ENCODE results near the gene SNRPD2.

GRCh38 chr19:45739498-45740439 is 48.0 kb upstream of the SNRPD2 start:
- TF ChIP-seq CSRNP3 (CRISPR knock-in tag; IDR thresholded peaks at IDR 0.05) (no peak), ARNTL (CRISPR knock-in tag; IDR thresholded peaks at IDR 0.05; ENCODE audit: borderline replicate concordance, low read depth) (no peak), RARB (CRISPR knock-in tag; IDR thresholded peaks at IDR 0.05) (no peak), CREB5 (CRISPR knock-in tag; IDR thresholded peaks at IDR 0.05; ENCODE audit: low read depth) (no peak), TSHZ2 (CRISPR knock-in tag; IDR thresholded peaks at IDR 0.05) (no peak), ZFP3 (CRISPR knock-in tag; IDR thresholded peaks at IDR 0.05) (no peak), ZNF70 (CRISPR knock-in tag; IDR thresholded peaks at IDR 0.05) (no peak), ZFP30 (CRISPR knock-in tag; IDR thresholded peaks at IDR 0.05) (no peak), ISL1 (CRISPR knock-in tag; IDR thresholded peaks at IDR 0.05) (no peak), BACH2 (CRISPR knock-in tag; IDR thresholded peaks at IDR 0.05; ENCODE audit: borderline replicate concordance) (no peak), ESRRG (CRISPR knock-in tag; IDR thresholded peaks at IDR 0.05) (no peak), ZC3H10 (CRISPR knock-in tag; IDR thresholded peaks at IDR 0.05) (no peak)
